ENCODE measurements around the gene MRPL41.

GRCh38 chr9:137579259-137579604 lies 27.6 kb downstream of the MRPL41 start:
- TF ChIP-seq CTCF (IDR thresholded peaks at IDR 0.05) (no peak), POLR2A (IDR thresholded peaks at IDR 0.05) (no peak)

Data from uterus (tissue), 2 donors.